ACC112 (cell line): ENCODE data around the gene FLT1.

ENCODE experiments used
- H2AFZ ChIP-seq: fragments of 200-600 bp; sonication (generic); one replicate; pipeline ENCODE4 v1.6.0; 2017; ENCODE audit warnings: antibody characterized with exemption, low read length; ENCODE audit not compliant: unreplicated experiment
- H3K27ac ChIP-seq: fragments of 200-600 bp; sonication (generic); 2 replicates; pipeline ENCODE4 v1.5.1; 2014; ENCODE audit warnings: low read depth, mild to moderate bottlenecking, antibody characterized with exemption, low read length, moderate library complexity
- H3K27me3 ChIP-seq: fragments of 200-600 bp; sonication (generic); 2 replicates; pipeline ENCODE4 v1.6.1; 2014; ENCODE audit warnings: mild to moderate bottlenecking, antibody characterized with exemption, low read length, moderate library complexity, mixed read lengths; ENCODE audit not compliant: insufficient read depth
- H3K36me3 ChIP-seq: fragments of 200-600 bp; sonication (generic); 2 replicates; pipeline ENCODE4 v1.6.1; 2016; ENCODE audit warnings: mild to moderate bottlenecking, antibody characterized with exemption, low read length, moderate library complexity, mixed read lengths; ENCODE audit not compliant: insufficient read depth
- H3K4me1 ChIP-seq: fragments of 200-600 bp; sonication (generic); one replicate; pipeline ENCODE4 v1.6.1; 2016; ENCODE audit warnings: low read length, mixed read lengths; ENCODE audit not compliant: insufficient read depth, unreplicated experiment, control insufficient read depth
- H3K4me3 ChIP-seq: fragments of 200-600 bp; sonication (generic); 2 replicates; pipeline ENCODE4 v1.5.1; 2014; ENCODE audit warnings: mild to moderate bottlenecking, low read depth, low read length
- H3K79me2 ChIP-seq: fragments of 200-600 bp; sonication (generic); one replicate; pipeline ENCODE4 v1.6.0; 2016; ENCODE audit warnings: low read length; ENCODE audit not compliant: control insufficient read depth, unreplicated experiment, insufficient read depth

The FLT1 gene

GRCh38 chr13:28318496-28318895 lies 176.4 kb downstream of the FLT1 start:
- Histone ChIP-seq H3K79me2 (no peaks in the 10 kb centered on the region), H3K36me3 (no peaks in the 10 kb centered on the region), H2AFZ (no peak overlapping the region), H3K4me1 (no peaks in the 10 kb centered on the region), H3K27ac (no peak overlapping the region), H3K27me3 (no peaks in the 10 kb centered on the region), H3K4me3 (no peak overlapping the region)

GRCh38 chr13:28316836-28317235 lies 178.1 kb downstream of the FLT1 start:
- Histone ChIP-seq H3K27ac (no peak overlapping the region), H3K27me3 (no peaks in the 10 kb centered on the region), H3K4me1 (no peaks in the 10 kb centered on the region), H3K79me2 (no peaks in the 10 kb centered on the region), H2AFZ (no peak overlapping the region), H3K4me3 (no peak overlapping the region), H3K36me3 (no peaks in the 10 kb centered on the region)

GRCh38 chr13:28316129-28316528 lies 178.8 kb downstream of the FLT1 start:
- no peaks in the 10 kb centered on the region for H3K4me1 ChIP-seq
- no peak overlapping the region for H3K27ac ChIP-seq
- H3K79me2 ChIP-seq, result no peaks in the 10 kb centered on the region
- no peaks in the 10 kb centered on the region for H3K36me3 ChIP-seq
- no peak overlapping the region for H3K4me3 ChIP-seq
- H2AFZ ChIP-seq, result no peak overlapping the region
- H3K27me3 ChIP-seq, result no peaks in the 10 kb centered on the region

GRCh38 chr13:28314879-28315278 lies 180.0 kb downstream of the FLT1 start:
- Histone ChIP-seq H3K4me3 (no peak overlapping the region), H3K36me3 (no peaks in the 10 kb centered on the region), H3K27ac (no peak overlapping the region), H2AFZ (no peak overlapping the region), H3K4me1 (no peaks in the 10 kb centered on the region), H3K79me2 (no peaks in the 10 kb centered on the region), H3K27me3 (no peaks in the 10 kb centered on the region)

GRCh38 chr13:28313579-28313978 lies 181.3 kb downstream of the FLT1 start:
- Histone ChIP-seq H3K4me3 (no peak overlapping the region), H3K27me3 (no peaks in the 10 kb centered on the region), H2AFZ (no peak overlapping the region), H3K36me3 (no peaks in the 10 kb centered on the region), H3K4me1 (no peaks in the 10 kb centered on the region), H3K79me2 (no peaks in the 10 kb centered on the region), H3K27ac (no peak overlapping the region)

- Histone ChIP-seq H3K27me3 (no peaks in the 10 kb centered on the region; the same call in 1 of the 2 replicates), H3K4me3 (no peak overlapping the region), H3K4me1 (no peaks in the 10 kb centered on the region), H2AFZ (no peak overlapping the region), H3K36me3 (no peaks in the 10 kb centered on the region), H3K27ac (no peak overlapping the region), H3K79me2 (no peaks in the 10 kb centered on the region)
Observed at GRCh38 chr13:28306325-28306724, 188.6 kb downstream of the FLT1 start.

GRCh38 chr13:28301839-28302238 lies 193.1 kb downstream of the FLT1 start:
- no peaks in the 10 kb centered on the region for H3K79me2 ChIP-seq
- H3K4me1 ChIP-seq, result no peaks in the 10 kb centered on the region
- no peaks in the 10 kb centered on the region for H3K36me3 ChIP-seq
- no peak overlapping the region for H3K27ac ChIP-seq
- H3K4me3 ChIP-seq, result no peak overlapping the region
- no peaks in the 10 kb centered on the region; the same call in 1 of the 2 replicates for H3K27me3 ChIP-seq
- H2AFZ ChIP-seq, result no peak overlapping the region

GRCh38 chr13:28299916-28300315 lies 195.0 kb downstream of the FLT1 start:
- Histone ChIP-seq H3K4me1 (no peaks in the 10 kb centered on the region), H3K27me3 (no peaks in the 10 kb centered on the region; the same call in 1 of the 2 replicates), H3K36me3 (no peaks in the 10 kb centered on the region), H2AFZ (no peak overlapping the region), H3K4me3 (no peak overlapping the region), H3K79me2 (no peaks in the 10 kb centered on the region), H3K27ac (no peak overlapping the region)

- Histone ChIP-seq H3K27ac (no peak overlapping the region), H3K27me3 (no peaks in the 10 kb centered on the region), H3K4me3 (no peak overlapping the region), H2AFZ (no peak overlapping the region), H3K36me3 (no peaks in the 10 kb centered on the region), H3K4me1 (no peaks in the 10 kb centered on the region), H3K79me2 (no peaks in the 10 kb centered on the region)
Observed at GRCh38 chr13:28297341-28297740, 197.6 kb downstream of the FLT1 start.

GRCh38 chr13:28286263-28286662 lies 208.7 kb downstream of the FLT1 start:
- H3K4me1 ChIP-seq, result no peaks in the 10 kb centered on the region
- H3K4me3 ChIP-seq, result no peak overlapping the region
- H3K27ac ChIP-seq, result no peak overlapping the region
- no peak overlapping the region for H2AFZ ChIP-seq
- H3K79me2 ChIP-seq, result no peaks in the 10 kb centered on the region
- peaks cover 9% of the 10 kb centered on the region for H3K36me3 ChIP-seq
- no peaks in the 10 kb centered on the region for H3K27me3 ChIP-seq

GRCh38 chr13:28283600-28283999 lies 211.3 kb downstream of the FLT1 start:
- peaks cover 14% of the 10 kb centered on the region for H3K36me3 ChIP-seq
- no peaks in the 10 kb centered on the region for H3K27me3 ChIP-seq
- H2AFZ ChIP-seq, result no peak overlapping the region
- no peak overlapping the region for H3K27ac ChIP-seq
- H3K4me1 ChIP-seq, result no peaks in the 10 kb centered on the region
- H3K4me3 ChIP-seq, result no peak overlapping the region
- H3K79me2 ChIP-seq, result no peaks in the 10 kb centered on the region
